Activated naive CD4-positive, alpha-beta T cell treated with anti-CD3 and anti-CD28 coated beads, Interleukin-2, amount 10 ng/mL, durations not matched to agents 7 days and 5 days (primary cell): ENCODE measurements around the gene BBS10.
"Not testable (repeated sequence)": the region's sequence is repeated elsewhere in the genome, so short reads cannot be mapped to it uniquely, and the experiment has no call there.

ENCODE experiments used
- CTCF ChIA-PET: fragments of 350-600 bp; sonication (Branson Sonifier 250); formaldehyde crosslinking; loops from one replicate; lab custom pipeline; 2021; ENCODE audit warnings: antibody characterized with exemption; lab: Charles Lee
- DNase-seq: peaks from one replicate; pipeline ENCODE4 v3.0.0-alpha.2; 2020
- H3K27ac Mint-ChIP-seq: one replicate; pipeline ENCODE4 v1.8.0; 2021; ENCODE audit warnings: mild to moderate bottlenecking, moderate library complexity, mixed read lengths
- H3K27me3 Mint-ChIP-seq: one replicate; pipeline ENCODE4 v1.8.0; 2021; ENCODE audit warnings: mild to moderate bottlenecking, mixed read lengths
- H3K36me3 Mint-ChIP-seq: one replicate; pipeline ENCODE4 v1.8.0; 2021; ENCODE audit warnings: mixed read lengths
- H3K4me1 Mint-ChIP-seq: one replicate; pipeline ENCODE4 v1.8.0; 2021; ENCODE audit warnings: mixed read lengths
- H3K4me3 Mint-ChIP-seq: one replicate; pipeline ENCODE4 v1.8.0; 2021; ENCODE audit warnings: mild to moderate bottlenecking, moderate library complexity, mixed read lengths
- H3K9me3 Mint-ChIP-seq: one replicate; pipeline ENCODE4 v1.8.0; 2021; ENCODE audit warnings: mixed read lengths

BBS10 gene

DNA sequence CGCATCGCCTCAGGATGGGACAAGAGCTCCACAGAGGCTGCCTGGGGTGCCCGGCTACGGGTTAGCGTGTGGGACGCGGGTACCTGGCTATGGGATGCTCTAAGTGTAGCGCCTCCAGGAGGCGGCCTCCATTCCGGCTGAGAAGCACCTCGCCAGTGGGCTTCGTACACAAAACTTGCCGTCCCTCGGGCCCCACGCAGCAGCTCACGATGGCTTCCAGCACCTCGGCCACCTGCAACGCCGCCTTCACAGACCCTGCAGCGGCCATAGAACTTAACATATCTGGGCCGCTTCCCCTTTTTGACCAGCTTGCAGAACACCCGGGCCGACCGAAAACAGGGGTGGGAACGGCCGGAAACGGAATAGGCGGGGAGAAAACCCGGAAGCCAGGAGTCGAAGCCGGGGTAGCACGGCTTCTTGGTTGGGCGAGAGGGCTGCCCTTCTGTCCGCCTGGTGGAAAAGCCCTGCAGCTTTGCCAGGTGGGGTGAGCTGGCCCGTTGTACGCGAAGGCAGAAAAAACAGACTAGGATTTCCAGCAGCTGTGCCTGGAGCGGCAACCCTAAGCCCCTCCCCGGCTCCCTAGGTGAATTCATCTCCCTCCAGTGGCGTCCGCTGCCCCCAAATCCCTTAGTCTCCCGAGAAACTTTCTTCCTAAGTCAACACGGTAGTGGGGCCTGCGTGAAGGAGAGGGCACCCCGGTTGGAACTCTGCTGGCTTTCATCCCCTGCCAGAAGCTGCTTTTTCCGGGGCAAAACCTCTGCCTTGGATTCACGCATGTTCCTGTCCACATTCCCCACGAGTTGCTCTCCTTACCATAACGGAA, at the start of gene BBS10:
TSS of gene BBS10 (minus strand) at position 337 of the 823 bp plus-strand sequence. CDS start at position 280, 57 bp downstream.
- peak within 1 kb of the TSS; percentile 92 for H3K4me3 Mint-ChIP-seq
- CTCF ChIA-PET: interaction anchor here (0.5 to 2.5 kb wide), 11 partner anchors 9 to 821 kb away, joined by 3 to 17 read pairs (median 4); partner anchors contain the start of gene PHLDA1
- H3K27me3 Mint-ChIP-seq: no peaks in the 10 kb centered on the region
- H3K36me3 Mint-ChIP-seq: peaks cover 9% of the 10 kb centered on the region
- H3K4me1 Mint-ChIP-seq: peaks cover 34% of the 10 kb centered on the region
- H3K9me3 Mint-ChIP-seq: no peaks in the 10 kb centered on the region
- DNase-seq: peak; percentile 92
- peak within 1 kb of the TSS; percentile 90 for H3K27ac Mint-ChIP-seq

DNA sequence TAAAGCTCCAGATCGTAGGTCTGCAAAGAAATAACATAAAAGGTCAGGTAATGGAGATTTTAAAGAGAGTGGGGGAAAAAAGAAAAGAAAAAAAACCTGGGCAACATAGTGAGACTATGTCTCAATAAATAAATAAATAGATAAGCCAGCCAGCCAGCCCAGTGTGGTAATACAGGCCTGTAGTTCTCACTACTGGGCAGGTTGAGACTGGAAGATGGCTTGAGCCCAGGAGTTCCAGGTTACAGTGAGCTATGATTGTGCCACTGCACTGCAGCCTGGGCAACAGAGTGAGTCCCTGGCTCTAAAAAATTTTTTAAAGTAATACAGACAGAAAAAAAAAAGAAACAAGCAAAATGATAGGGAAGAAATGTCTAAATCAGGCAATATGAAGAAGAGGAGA, 43.2 kb upstream of the BBS10 start:
- Mint-ChIP-seq H3K9me3 (no peaks in the 10 kb centered on the region), H3K4me1 (peaks cover 6% of the 10 kb centered on the region), H3K27me3 (no peaks in the 10 kb centered on the region), H3K27ac (peak overlapping the region; percentile 72), H3K36me3 (peaks cover 44% of the 10 kb centered on the region), H3K4me3 (no peak overlapping the region)
- no peak for DNase-seq
- CTCF ChIA-PET: interaction anchor here (1.2 kb wide), 1 partner anchor 619 kb away, joined by 3 read pairs; no protein-coding TSS in a partner anchor

DNA sequence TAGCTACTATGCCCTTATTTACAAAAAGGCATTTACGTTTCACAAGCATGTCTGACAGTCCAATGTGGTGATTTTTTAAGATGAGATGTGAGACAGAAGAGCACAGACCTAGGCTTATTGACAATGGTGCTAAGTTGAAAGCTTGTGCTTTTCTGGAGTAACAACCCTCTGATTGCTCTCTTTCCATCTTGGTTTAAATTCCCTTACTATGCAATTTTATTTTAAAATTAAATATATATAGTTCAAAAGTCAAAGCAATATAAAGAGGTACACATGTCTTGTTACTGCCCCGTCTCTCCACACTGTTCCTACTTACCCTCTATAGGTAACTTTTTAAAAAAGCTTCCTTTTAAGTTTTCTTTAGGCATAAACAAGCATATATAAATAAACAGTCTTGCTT, 39.4 kb upstream of the BBS10 start:
- CTCF ChIA-PET: no interaction called here
- H3K9me3 Mint-ChIP-seq: no peaks in the 10 kb centered on the region
- H3K27ac Mint-ChIP-seq: no peak overlapping the region
- no peak overlapping the region for H3K4me3 Mint-ChIP-seq
- H3K4me1 Mint-ChIP-seq: peaks cover 6% of the 10 kb centered on the region
- peaks cover 62% of the 10 kb centered on the region for H3K36me3 Mint-ChIP-seq
- DNase-seq: no peak
- no peaks in the 10 kb centered on the region for H3K27me3 Mint-ChIP-seq

DNA sequence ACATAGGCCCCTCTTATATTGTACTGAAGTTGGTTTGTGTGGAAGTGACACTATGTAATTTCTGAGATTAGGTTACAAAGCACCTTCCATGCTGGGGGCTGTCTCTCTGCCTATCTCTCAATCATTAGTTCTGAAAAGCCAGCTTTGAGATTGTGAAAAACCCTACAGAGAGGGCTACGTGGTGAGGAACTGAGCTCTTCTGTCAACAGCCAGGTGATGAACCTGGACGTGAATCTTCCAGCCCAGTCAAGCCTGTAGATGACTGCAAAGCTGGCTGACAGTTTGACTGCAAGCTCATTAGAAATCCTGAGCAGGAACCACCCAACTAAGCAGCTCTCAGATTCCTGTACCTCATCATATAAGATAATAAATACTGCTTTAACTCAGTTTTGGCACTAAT, 36.3 kb upstream of the BBS10 start:
- H3K27ac Mint-ChIP-seq: no peak overlapping the region
- no peaks in the 10 kb centered on the region for H3K4me1 Mint-ChIP-seq
- no peaks in the 10 kb centered on the region for H3K9me3 Mint-ChIP-seq
- no peaks in the 10 kb centered on the region for H3K27me3 Mint-ChIP-seq
- DNase-seq: no peak
- no peak overlapping the region for H3K4me3 Mint-ChIP-seq
- H3K36me3 Mint-ChIP-seq: peaks cover 48% of the 10 kb centered on the region
- CTCF ChIA-PET: no interaction called here

DNA sequence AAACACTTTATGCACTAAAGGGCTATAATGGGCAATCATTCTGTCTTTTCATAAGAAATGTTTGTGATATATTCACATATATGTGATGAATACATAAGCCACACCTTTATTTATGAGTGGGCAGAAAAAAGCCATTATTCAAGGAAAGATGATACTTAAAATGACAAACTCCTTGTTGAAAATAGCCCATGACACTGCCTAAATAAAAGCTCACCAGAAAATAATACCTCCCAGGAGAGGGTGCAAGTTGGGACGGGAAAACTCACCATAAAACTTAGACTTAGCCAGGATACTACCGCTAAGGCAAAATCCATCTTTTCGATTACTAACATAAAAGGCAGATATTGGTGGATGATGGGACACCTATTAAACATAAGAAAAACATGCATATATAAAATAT, 35.8 kb upstream of the BBS10 start:
- no peaks in the 10 kb centered on the region for H3K4me1 Mint-ChIP-seq
- no peak overlapping the region for H3K27ac Mint-ChIP-seq
- DNase-seq: no peak
- CTCF ChIA-PET: no interaction called here
- H3K27me3 Mint-ChIP-seq: no peaks in the 10 kb centered on the region
- no peak overlapping the region for H3K4me3 Mint-ChIP-seq
- no peaks in the 10 kb centered on the region for H3K9me3 Mint-ChIP-seq
- H3K36me3 Mint-ChIP-seq: peaks cover 46% of the 10 kb centered on the region

DNA sequence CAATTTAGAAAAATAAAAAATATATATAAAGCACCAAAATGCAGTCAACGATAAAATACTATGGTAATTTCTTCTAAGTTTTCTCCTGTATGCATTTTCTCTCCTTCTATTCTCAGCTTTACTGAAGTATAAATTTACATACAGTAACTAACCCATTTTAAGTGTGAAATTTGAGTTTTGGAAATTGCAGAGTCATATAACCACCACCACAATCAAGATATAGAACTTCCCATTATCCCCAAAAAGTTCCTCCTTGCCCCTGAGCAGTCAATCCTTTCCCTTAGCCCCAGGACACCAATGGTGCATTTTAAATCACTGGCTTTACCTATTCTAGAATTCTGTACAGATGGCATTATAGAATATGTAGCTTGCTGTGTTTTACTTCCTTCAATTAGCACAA, 31.0 kb upstream of the BBS10 start:
- no peak overlapping the region for H3K4me3 Mint-ChIP-seq
- H3K4me1 Mint-ChIP-seq: no peaks in the 10 kb centered on the region
- H3K27ac Mint-ChIP-seq: no peak overlapping the region
- no peak for DNase-seq
- no peaks in the 10 kb centered on the region for H3K27me3 Mint-ChIP-seq
- no peaks in the 10 kb centered on the region for H3K9me3 Mint-ChIP-seq
- peaks cover 46% of the 10 kb centered on the region for H3K36me3 Mint-ChIP-seq
- CTCF ChIA-PET: interaction anchor here (0.6 kb wide), 1 partner anchor 226 kb away, joined by 3 read pairs; no protein-coding TSS in a partner anchor

DNA sequence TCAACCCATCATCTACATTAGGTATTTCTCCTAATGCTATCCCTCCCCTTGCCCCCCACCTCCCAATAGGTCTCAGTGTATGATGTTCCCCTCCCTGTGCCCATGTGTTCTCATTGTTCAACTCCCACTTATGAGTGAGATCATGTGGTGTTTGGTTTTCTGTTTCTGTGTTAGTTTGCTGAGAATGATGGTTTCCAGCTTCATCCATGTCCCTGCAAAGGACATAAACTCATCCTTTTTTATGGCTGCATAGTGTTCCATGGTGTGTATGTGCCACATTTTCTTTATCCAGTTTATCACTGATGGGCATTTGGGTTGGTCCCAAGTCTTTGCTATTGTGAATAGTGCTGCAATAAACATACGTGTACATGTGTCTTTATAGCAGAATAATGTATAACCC, 28.7 kb upstream of the BBS10 start:
- DNase-seq, H3K4me1 Mint-ChIP-seq, H3K9me3 Mint-ChIP-seq, H3K4me3 Mint-ChIP-seq, H3K27me3 Mint-ChIP-seq, H3K27ac Mint-ChIP-seq, CTCF ChIA-PET: not testable (repeated sequence)
- H3K36me3 Mint-ChIP-seq: peaks cover 42% of the 10 kb centered on the region

DNA sequence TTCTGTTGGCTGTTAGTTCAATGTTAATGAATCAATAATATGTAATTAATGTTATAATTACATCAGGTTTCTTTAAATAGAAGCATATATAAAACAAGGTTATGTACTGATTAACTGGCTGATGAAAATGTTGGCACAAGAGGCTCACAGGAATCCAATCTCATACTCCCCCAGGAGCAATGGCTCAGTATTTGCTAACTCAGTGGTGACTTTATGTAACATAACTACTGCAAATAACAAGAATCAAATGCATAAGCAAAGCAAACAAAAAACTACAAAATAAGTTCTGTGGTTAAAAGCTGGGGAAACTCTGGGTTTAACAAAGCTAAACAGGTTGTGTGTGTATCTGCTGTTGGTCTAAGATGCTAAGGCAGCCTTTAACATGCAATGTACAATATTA, 27.7 kb upstream of the BBS10 start:
- no peak for DNase-seq
- Mint-ChIP-seq H3K4me3 (no peak overlapping the region), H3K4me1 (no peaks in the 10 kb centered on the region), H3K36me3 (peaks cover 43% of the 10 kb centered on the region), H3K9me3 (no peaks in the 10 kb centered on the region), H3K27ac (no peak overlapping the region), H3K27me3 (no peaks in the 10 kb centered on the region)
- CTCF ChIA-PET: interaction anchor here (0.5 to 1.1 kb wide), 2 partner anchors 80 to 312 kb away, joined by 3 to 4 read pairs; no protein-coding TSS in a partner anchor

DNA sequence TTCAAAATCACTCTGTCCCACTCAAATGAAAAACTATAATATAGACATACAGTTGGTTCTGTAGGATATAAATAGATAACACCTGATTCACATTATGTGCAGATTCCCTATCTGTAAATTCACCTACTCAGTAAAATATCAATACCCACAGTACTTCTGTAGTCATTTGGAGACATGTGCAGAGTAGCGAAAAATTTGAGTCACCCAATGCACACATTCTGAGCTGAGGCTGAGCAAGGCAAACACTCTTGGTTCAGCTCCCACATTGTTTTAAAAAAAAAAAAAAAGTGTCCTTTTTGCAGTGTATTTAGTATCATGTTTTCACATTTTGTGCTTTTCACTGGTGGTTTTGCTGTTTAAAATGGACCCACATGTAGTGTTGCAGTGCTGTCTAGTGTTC, 27.3 kb upstream of the BBS10 start:
- H3K27me3 Mint-ChIP-seq: no peaks in the 10 kb centered on the region
- CTCF ChIA-PET: interaction anchor here (0.5 to 1.1 kb wide), 2 partner anchors 81 to 312 kb away, joined by 3 to 4 read pairs; no protein-coding TSS in a partner anchor
- H3K9me3 Mint-ChIP-seq: no peaks in the 10 kb centered on the region
- H3K4me3 Mint-ChIP-seq: no peak overlapping the region
- no peak overlapping the region for H3K27ac Mint-ChIP-seq
- H3K36me3 Mint-ChIP-seq: peaks cover 45% of the 10 kb centered on the region
- H3K4me1 Mint-ChIP-seq: no peaks in the 10 kb centered on the region
- DNase-seq: no peak

DNA sequence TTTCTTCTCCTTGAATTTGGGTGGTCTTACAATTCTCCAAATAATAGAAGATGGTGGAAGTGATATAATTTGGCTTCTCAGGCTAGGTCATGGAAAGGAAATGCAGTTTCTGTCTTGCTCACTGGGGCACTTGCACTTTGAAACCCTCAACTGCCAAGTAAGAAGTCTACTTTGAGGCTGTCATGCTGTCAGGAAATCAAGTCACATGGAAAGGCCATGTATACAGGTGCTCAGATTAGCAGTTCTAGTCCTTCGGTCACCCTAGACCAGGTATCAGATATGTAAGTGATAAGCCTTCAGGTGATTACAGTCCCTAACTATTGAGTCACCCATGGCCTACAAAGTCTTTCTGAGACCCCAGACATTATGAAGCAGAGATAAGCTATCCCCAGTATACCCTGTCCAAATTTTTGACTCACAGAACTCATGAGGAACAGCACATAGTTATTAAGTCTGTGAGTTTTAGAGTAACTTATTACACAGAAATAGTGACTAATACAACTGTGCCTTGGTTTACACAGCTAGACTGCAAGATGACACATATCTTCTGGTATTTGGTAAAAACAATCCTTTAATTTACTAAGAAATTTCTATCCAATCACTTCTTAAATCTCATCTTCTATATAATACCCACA, 26.3 kb upstream of the BBS10 start:
- Mint-ChIP-seq H3K27ac (no peak overlapping the region), H3K4me3 (no peak overlapping the region), H3K4me1 (no peaks in the 10 kb centered on the region), H3K27me3 (no peaks in the 10 kb centered on the region), H3K36me3 (peaks cover 54% of the 10 kb centered on the region), H3K9me3 (no peaks in the 10 kb centered on the region)
- no peak for DNase-seq
- CTCF ChIA-PET: no interaction called here

DNA sequence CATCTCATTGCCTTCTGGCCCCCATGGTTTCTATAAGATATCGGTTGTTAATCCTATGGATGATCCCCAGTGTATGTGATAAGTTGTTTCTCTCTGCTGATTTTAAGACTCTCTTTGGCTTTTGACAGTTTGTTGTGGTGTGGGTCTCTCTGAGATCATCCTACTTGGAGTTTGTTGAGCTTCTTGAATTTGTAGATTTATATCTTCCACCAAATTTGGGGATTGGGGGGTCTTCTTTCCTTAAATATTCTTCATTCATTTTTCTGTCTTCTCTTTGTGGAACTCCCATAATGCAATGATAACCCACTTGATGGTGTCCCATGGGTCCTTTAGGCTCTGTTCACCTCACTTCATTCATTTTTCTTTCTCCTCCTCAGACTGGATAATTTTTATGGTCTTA, 20.0 kb upstream of the BBS10 start:
- Mint-ChIP-seq H3K4me1 (no peaks in the 10 kb centered on the region), H3K27ac (no peak overlapping the region), H3K4me3 (no peak overlapping the region), H3K36me3 (peaks cover 74% of the 10 kb centered on the region), H3K27me3 (no peaks in the 10 kb centered on the region), H3K9me3 (peaks cover 6% of the 10 kb centered on the region)
- CTCF ChIA-PET: no interaction called here
- DNase-seq: no peak

DNA sequence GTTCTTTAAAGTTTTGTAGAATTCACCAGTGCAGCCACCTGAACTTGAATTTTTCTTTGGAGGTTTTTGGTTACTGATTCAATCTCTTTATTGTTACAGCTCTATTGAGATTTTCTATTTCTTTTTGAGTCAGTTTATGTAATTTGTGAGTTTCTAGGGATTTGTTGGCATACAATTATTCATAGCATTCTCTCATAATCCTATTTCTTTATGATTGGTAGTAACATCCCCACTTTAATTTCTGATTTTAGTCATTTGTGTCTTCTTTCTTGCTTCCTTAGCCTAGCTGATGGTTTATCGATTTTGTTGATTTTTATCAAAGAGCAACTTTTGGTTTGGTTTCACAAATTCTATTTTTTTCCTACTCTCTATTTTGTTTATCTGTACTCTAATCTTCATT, 17.9 kb upstream of the BBS10 start:
- H3K27me3 Mint-ChIP-seq: no peaks in the 10 kb centered on the region
- H3K36me3 Mint-ChIP-seq: peaks cover 79% of the 10 kb centered on the region
- no peak for DNase-seq
- peaks cover 6% of the 10 kb centered on the region for H3K9me3 Mint-ChIP-seq
- CTCF ChIA-PET: no interaction called here
- H3K4me1 Mint-ChIP-seq: no peaks in the 10 kb centered on the region
- H3K4me3 Mint-ChIP-seq: no peak overlapping the region
- no peak overlapping the region for H3K27ac Mint-ChIP-seq

DNA sequence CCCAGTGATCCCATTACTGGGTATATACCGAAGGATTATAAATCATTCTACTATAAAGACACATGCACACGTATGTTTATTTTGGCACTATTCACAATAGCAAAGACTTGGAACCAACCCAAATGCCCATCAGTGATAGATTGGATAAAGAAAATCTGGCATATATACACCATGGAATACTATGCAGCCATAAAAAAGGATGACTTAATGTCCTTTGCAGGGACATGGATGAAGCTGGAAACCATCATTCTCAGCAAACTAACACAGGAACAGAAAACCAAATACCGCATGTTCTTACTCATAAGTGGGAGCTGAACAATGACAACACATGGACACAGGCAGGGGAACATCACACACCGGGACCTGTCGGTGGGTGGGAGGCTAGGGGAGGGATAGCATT, 15.9 kb upstream of the BBS10 start:
- H3K4me3 Mint-ChIP-seq, H3K27ac Mint-ChIP-seq, H3K9me3 Mint-ChIP-seq, DNase-seq, H3K4me1 Mint-ChIP-seq, H3K27me3 Mint-ChIP-seq, CTCF ChIA-PET: not testable (repeated sequence)
- H3K36me3 Mint-ChIP-seq: peaks cover 74% of the 10 kb centered on the region

DNA sequence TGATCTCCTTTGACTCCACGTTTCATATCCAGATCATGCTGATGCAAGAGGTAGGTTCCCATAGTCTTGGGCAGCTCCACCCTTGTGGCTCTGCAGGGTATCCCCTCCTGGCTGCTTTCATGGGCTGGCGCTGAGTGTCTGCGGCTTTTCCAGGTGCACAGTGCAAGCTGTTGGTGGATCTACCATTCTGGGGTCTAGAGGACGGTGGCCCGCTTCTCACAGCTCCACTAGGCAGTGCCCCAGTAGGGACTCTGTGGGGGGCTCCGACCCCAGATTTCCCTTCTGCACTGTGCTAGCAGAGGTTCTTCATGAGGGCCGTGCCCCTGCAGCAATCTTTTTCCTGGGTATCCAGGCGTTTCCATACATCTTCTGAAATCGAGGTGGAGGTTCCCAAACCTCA, 12.1 kb upstream of the BBS10 start:
- no peak overlapping the region for H3K4me3 Mint-ChIP-seq
- DNase-seq: no peak
- CTCF ChIA-PET: no interaction called here
- no peaks in the 10 kb centered on the region for H3K4me1 Mint-ChIP-seq
- no peak overlapping the region for H3K27ac Mint-ChIP-seq
- H3K27me3 Mint-ChIP-seq: no peaks in the 10 kb centered on the region
- H3K9me3 Mint-ChIP-seq: peaks cover 3% of the 10 kb centered on the region
- H3K36me3 Mint-ChIP-seq: peaks cover 65% of the 10 kb centered on the region

DNA sequence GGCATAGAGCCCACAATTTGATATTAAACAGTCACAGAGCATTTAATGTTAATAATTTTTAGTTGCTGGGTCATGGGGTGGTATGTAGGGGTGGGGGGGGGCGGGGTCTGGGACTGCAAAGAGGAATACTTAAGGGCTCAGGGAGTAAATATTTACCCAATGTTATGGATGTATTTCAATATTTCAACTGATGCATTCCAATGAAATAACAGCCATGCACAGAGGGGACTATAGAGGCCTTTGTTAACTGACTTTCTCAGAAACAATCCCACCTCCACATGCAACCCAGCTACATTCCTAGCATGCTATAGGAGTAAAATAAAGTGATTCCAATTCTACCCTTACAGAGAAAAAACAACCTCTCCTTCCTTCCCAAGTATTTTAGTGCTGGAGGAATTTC, 7.9 kb upstream of the BBS10 start:
- Mint-ChIP-seq H3K9me3 (no peaks in the 10 kb centered on the region), H3K27ac (no peak overlapping the region), H3K4me1 (no peaks in the 10 kb centered on the region), H3K36me3 (peaks cover 36% of the 10 kb centered on the region), H3K27me3 (no peaks in the 10 kb centered on the region), H3K4me3 (no peak overlapping the region)
- no peak for DNase-seq
- CTCF ChIA-PET: interaction anchor here (1.1 kb wide), 1 partner anchor 230 kb away, joined by 3 read pairs; no protein-coding TSS in a partner anchor
